Neutrophil (primary cell): ENCODE data around the gene MYO1A.

Source experiments
- H3K27ac ChIP-seq: fragments of 200-600 bp; sonication (generic); 2 replicates; pipeline ENCODE4 v1.5.1; 2016; ENCODE audit warnings: mild to moderate bottlenecking, moderate library complexity
- H3K27me3 ChIP-seq: fragments of 200-600 bp; sonication (generic); 2 replicates; pipeline ENCODE4 v1.6.0; 2016; ENCODE audit warnings: mild to moderate bottlenecking
- H3K36me3 ChIP-seq: fragments of 200-600 bp; sonication (generic); 2 replicates; pipeline ENCODE4 v1.5.1; 2017
- H3K4me1 ChIP-seq, 2 experiments: fragments of 200-600 bp in 1 of 2; sonication (generic) in 1 of 2; 1 replicate in 1 of 2; 2 replicates in 1 of 2; pipeline versions ENCODE4 v1.5.1 to v1.6.1; 2013 to 2016; ENCODE audit warnings: low read depth in 1 of 2, low read length in 1 of 2, mild to moderate bottlenecking in 1 of 2, moderate library complexity in 1 of 2; ENCODE audit not compliant: control insufficient read depth in 1 of 2, insufficient read depth in 1 of 2
- H3K4me3 ChIP-seq, 2 experiments: fragments of 200-600 bp in 1 of 2; sonication (generic) in 1 of 2; 1 replicate in 1 of 2; 2 replicates in 1 of 2; pipeline ENCODE4 v1.5.1; 2013 to 2016; ENCODE audit warnings: low read depth in 1 of 2, low read length in 1 of 2, mild to moderate bottlenecking in 1 of 2, moderate library complexity in 1 of 2
- H3K9me3 ChIP-seq: fragments of 200-600 bp; sonication (generic); 2 replicates; pipeline ENCODE4 v1.5.1; 2016
- CTCF ChIP-seq: fragments of 200-600 bp; sonication (generic); IDR thresholded peaks from 2 replicates; pipeline ENCODE4 v1.5.1; 2016; ENCODE audit warnings: antibody characterized with exemption

MYO1A gene

GRCh38 chr12:57047981-57048380 is 1.9 kb downstream of the MYO1A start:
- H3K9me3 ChIP-seq, result no peaks in the 10 kb centered on the region
- H3K4me3 ChIP-seq, result peak overlapping the region; percentile 34 to 50
- H3K36me3 ChIP-seq, result no peaks in the 10 kb centered on the region
- peaks cover 40 to 41% of the 10 kb centered on the region in 2 experiments for H3K4me1 ChIP-seq
- H3K27ac ChIP-seq, result peak overlapping the region; percentile 59
- no peaks in the 10 kb centered on the region for H3K27me3 ChIP-seq
- no peak for TF ChIP-seq CTCF

- Histone ChIP-seq H3K9me3 (no peaks in the 10 kb centered on the region), H3K27me3 (no peaks in the 10 kb centered on the region), H3K36me3 (no peaks in the 10 kb centered on the region), H3K4me3 (peak overlapping the region; percentile 34 to 50), H3K27ac (peak overlapping the region; percentile 59), H3K4me1 (peaks cover 40 to 41% of the 10 kb centered on the region in 2 experiments)
- TF ChIP-seq CTCF, result no peak
Measured at GRCh38 chr12:57046947-57047890, 2.7 kb downstream of the MYO1A start.

- Histone ChIP-seq H3K4me1 (peaks cover 40 to 41% of the 10 kb centered on the region in 2 experiments), H3K4me3 (no peak overlapping the region), H3K9me3 (no peaks in the 10 kb centered on the region), H3K36me3 (no peaks in the 10 kb centered on the region), H3K27me3 (no peaks in the 10 kb centered on the region), H3K27ac (no peak overlapping the region)
- TF ChIP-seq CTCF, result no peak
Measured at GRCh38 chr12:57046086-57046791, 3.7 kb downstream of the MYO1A start.

GRCh38 chr12:57044889-57045288 is 5.0 kb downstream of the MYO1A start:
- H3K27ac ChIP-seq, result no peak overlapping the region
- no peak for TF ChIP-seq CTCF
- no peaks in the 10 kb centered on the region for H3K36me3 ChIP-seq
- peaks cover 38% of the 10 kb centered on the region in 2 experiments for H3K4me1 ChIP-seq
- no peaks in the 10 kb centered on the region for H3K27me3 ChIP-seq
- H3K4me3 ChIP-seq, result no peak overlapping the region
- H3K9me3 ChIP-seq, result no peaks in the 10 kb centered on the region

- no peak overlapping the region for H3K27ac ChIP-seq
- H3K9me3 ChIP-seq, result no peaks in the 10 kb centered on the region
- no peaks in the 10 kb centered on the region for H3K27me3 ChIP-seq
- no peaks in the 10 kb centered on the region for H3K36me3 ChIP-seq
- H3K4me1 ChIP-seq, result peaks cover 34% of the 10 kb centered on the region in 2 experiments
- no peak for TF ChIP-seq CTCF
- H3K4me3 ChIP-seq, result no peak overlapping the region
Measured at GRCh38 chr12:57044468-57044867, 5.5 kb downstream of the MYO1A start.
